MM.1S (cell line): ENCODE data around the gene TAPT1.

Experiments
- DNase-seq: peaks from one replicate; pipeline ENCODE4 v3.0.0-alpha.2; 2015
- H2AFZ ChIP-seq: fragments of 300-600 bp; sonication (generic); 2 replicates; pipeline ENCODE4 v1.6.0; 2016; ENCODE audit warnings: antibody characterized with exemption, low read length
- H3F3A ChIP-seq: fragments of 300-600 bp; sonication (generic); 2 replicates; pipeline ENCODE4 v1.6.1; 2016; ENCODE audit warnings: mild to moderate bottlenecking, antibody characterized with exemption, low read length, moderate library complexity, mixed read lengths; ENCODE audit not compliant: insufficient read depth
- H3K27ac ChIP-seq: fragments of 300-600 bp; sonication (generic); 2 replicates; pipeline ENCODE4 v1.5.1; 2016; ENCODE audit warnings: mild to moderate bottlenecking, low read length
- H3K27me3 ChIP-seq: fragments of 300-600 bp; sonication (generic); replicated peaks from 2 replicates; pipeline ENCODE4 v1.6.0; 2016; ENCODE audit warnings: low read length; ENCODE audit not compliant: insufficient read depth
- H3K36me3 ChIP-seq: fragments of 300-600 bp; sonication (generic); replicated peaks from 2 replicates; pipeline ENCODE4 v1.6.1; 2016; ENCODE audit warnings: mild to moderate bottlenecking, low read length, mixed read lengths; ENCODE audit not compliant: insufficient read depth
- H3K4me1 ChIP-seq: fragments of 300-600 bp; sonication (generic); 2 replicates; pipeline ENCODE4 v1.6.1; 2016; ENCODE audit warnings: low read length, mixed read lengths
- H3K4me2 ChIP-seq: fragments of 300-600 bp; sonication (generic); 2 replicates; pipeline ENCODE4 v1.6.0; 2016; ENCODE audit warnings: low read depth, low read length
- H3K4me3 ChIP-seq: fragments of 300-600 bp; sonication (generic); 2 replicates; pipeline ENCODE4 v1.5.1; 2016; ENCODE audit warnings: low read length, mixed read lengths
- H3K79me2 ChIP-seq: fragments of 300-600 bp; sonication (generic); 2 replicates; pipeline ENCODE4 v1.6.1; 2016; ENCODE audit warnings: mixed run types, low read length, mixed read lengths
- H3K9ac ChIP-seq: fragments of 300-600 bp; sonication (generic); 2 replicates; pipeline ENCODE4 v1.6.1; 2016; ENCODE audit warnings: low read length, mixed read lengths
- H3K9me2 ChIP-seq: fragments of 300-600 bp; sonication (generic); replicated peaks from 2 replicates; pipeline ENCODE4 v1.6.1; 2016; ENCODE audit warnings: mild to moderate bottlenecking, low read length, mixed read lengths; ENCODE audit not compliant: insufficient read depth
- H3K9me3 ChIP-seq: fragments of 300-600 bp; sonication (generic); replicated peaks from 2 replicates; pipeline ENCODE4 v1.6.1; 2016; ENCODE audit warnings: mild to moderate bottlenecking, low read length, mixed read lengths; ENCODE audit not compliant: insufficient read depth
- H4K20me1 ChIP-seq: fragments of 300-600 bp; sonication (generic); 2 replicates; pipeline ENCODE4 v1.6.1; 2016; ENCODE audit warnings: mild to moderate bottlenecking, low read length, moderate library complexity, mixed read lengths; ENCODE audit not compliant: insufficient read depth
- EZH2 ChIP-seq: fragments of 300-600 bp; sonication (generic); optimal IDR thresholded peaks from 2 replicates; pipeline ENCODE3; 2017; ENCODE audit warnings: low read depth, mild to moderate bottlenecking, antibody characterized with exemption, low read length, mixed read lengths
- EZH2phosphoT487 ChIP-seq: fragments of 300-600 bp; sonication (generic); IDR thresholded peaks from 2 replicates; pipeline ENCODE4 v1.6.1; 2018; ENCODE audit warnings: antibody characterized with exemption, low read length
- TF ChIP-seq, protein P1 (sequence below): fragments of 300-600 bp; sonication (generic); IDR thresholded peaks from 2 replicates; pipeline ENCODE4 v1.5.1; 2016; ENCODE audit warnings: antibody characterized with exemption, low read length, mixed read lengths

Gene TAPT1

DNA sequence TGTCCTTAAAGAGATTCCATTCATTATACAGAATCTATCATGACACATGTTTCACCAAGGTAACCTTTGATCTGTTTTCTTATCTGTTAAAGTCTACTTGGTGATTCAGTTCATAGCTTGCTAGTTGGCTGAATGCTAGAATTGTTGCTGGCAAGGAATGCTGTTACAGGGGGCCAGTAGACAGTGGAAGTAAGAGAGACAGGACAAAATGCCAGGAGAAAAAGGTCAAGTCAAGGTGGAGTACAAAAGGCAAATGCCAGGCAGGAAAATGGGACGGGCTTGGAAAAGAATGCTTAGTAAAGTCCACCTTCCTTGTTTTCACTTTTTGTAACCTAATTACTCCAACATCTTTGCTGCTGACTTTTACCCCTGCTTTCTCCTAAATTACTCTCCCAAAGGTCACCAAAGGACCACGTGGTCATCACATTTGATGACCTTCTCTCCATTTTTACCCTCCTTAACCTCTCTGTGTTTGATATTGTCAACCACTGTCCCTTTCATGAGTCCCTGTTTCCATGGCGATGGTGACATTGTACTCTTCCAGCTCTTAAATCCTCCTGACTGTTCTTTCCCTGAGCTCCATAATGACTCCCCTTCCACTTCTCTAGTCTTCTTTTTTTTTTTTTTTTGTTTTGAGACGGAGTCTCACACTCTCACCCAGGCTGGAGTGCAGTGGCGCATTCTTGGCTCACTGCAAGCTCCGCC is 24.5 kb upstream of the TAPT1 start:
- Histone ChIP-seq H3K36me3 (no peaks in the 10 kb centered on the region), H3K27ac (no peak overlapping the region), H3K4me1 (no peaks in the 10 kb centered on the region), H4K20me1 (no peaks in the 10 kb centered on the region), H3K9me2 (no peaks in the 10 kb centered on the region), H3K4me2 (no peak overlapping the region), H3K4me3 (no peak overlapping the region), H2AFZ (no peak overlapping the region), H3K27me3 (no peaks in the 10 kb centered on the region), H3K9me3 (no peaks in the 10 kb centered on the region), H3F3A (no peaks in the 10 kb centered on the region), H3K9ac (no peak overlapping the region), H3K79me2 (no peaks in the 10 kb centered on the region)
- TF ChIP-seq EZH2phosphoT487: no peak
- TF ChIP-seq, protein P1, sequence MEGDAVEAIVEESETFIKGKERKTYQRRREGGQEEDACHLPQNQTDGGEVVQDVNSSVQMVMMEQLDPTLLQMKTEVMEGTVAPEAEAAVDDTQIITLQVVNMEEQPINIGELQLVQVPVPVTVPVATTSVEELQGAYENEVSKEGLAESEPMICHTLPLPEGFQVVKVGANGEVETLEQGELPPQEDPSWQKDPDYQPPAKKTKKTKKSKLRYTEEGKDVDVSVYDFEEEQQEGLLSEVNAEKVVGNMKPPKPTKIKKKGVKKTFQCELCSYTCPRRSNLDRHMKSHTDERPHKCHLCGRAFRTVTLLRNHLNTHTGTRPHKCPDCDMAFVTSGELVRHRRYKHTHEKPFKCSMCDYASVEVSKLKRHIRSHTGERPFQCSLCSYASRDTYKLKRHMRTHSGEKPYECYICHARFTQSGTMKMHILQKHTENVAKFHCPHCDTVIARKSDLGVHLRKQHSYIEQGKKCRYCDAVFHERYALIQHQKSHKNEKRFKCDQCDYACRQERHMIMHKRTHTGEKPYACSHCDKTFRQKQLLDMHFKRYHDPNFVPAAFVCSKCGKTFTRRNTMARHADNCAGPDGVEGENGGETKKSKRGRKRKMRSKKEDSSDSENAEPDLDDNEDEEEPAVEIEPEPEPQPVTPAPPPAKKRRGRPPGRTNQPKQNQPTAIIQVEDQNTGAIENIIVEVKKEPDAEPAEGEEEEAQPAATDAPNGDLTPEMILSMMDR: no peak
- TF ChIP-seq EZH2: no peak
- no peak for DNase-seq

- Histone ChIP-seq H3K27me3 (no peaks in the 10 kb centered on the region), H3K27ac (no peak overlapping the region), H3K9me3 (no peaks in the 10 kb centered on the region), H2AFZ (no peak overlapping the region), H3K36me3 (no peaks in the 10 kb centered on the region), H3K4me1 (no peaks in the 10 kb centered on the region), H3K9me2 (no peaks in the 10 kb centered on the region), H3K9ac (no peak overlapping the region), H3F3A (no peaks in the 10 kb centered on the region), H3K4me2 (no peak overlapping the region), H3K79me2 (no peaks in the 10 kb centered on the region), H4K20me1 (no peaks in the 10 kb centered on the region), H3K4me3 (no peak overlapping the region)
- no peak for DNase-seq
- TF ChIP-seq EZH2phosphoT487: no peak
- no peak for TF ChIP-seq EZH2
- TF ChIP-seq, protein P1: no peak
Measured at GRCh38 chr4:16248605-16249004, 22.3 kb upstream of the TAPT1 start.

DNA sequence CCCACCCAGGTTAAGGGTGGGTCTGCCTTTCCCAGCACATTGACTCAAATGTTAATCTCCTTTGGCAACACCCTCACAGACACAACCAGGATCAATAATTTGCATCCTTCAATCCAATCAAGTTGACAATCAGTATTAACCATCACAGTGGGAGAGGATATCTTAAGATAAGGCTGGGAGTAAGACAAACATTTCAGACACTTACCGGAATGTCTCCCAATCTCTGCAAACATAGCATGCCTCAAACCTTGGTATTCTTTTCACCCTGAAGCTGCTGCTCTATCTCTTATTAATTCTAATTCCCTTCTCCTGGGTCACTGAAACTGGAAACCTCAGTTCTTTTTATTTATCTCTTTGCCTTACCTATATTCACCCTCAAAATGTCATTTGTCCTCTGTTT is 19.0 kb upstream of the TAPT1 start:
- Histone ChIP-seq H3K9me2 (no peaks in the 10 kb centered on the region), H3K4me1 (no peaks in the 10 kb centered on the region), H3K9me3 (no peaks in the 10 kb centered on the region), H2AFZ (no peak overlapping the region), H3K79me2 (no peaks in the 10 kb centered on the region), H3K9ac (no peak overlapping the region), H3K36me3 (no peaks in the 10 kb centered on the region), H3F3A (no peaks in the 10 kb centered on the region), H3K27ac (no peak overlapping the region), H3K4me2 (no peak overlapping the region), H3K4me3 (no peak overlapping the region), H4K20me1 (no peaks in the 10 kb centered on the region), H3K27me3 (no peaks in the 10 kb centered on the region)
- no peak for TF ChIP-seq EZH2phosphoT487
- TF ChIP-seq, protein P1: no peak
- TF ChIP-seq EZH2: no peak
- DNase-seq: no peak
